Prostate gland (tissue), 2 donors: Measurements from ENCODE around the gene ANGEL2. TPM values are rescaled to one million over a fixed set of nuclear protein-coding genes. Genes with fewer than 3 reads are reported as not detected.

ENCODE experiments used
- DNase-seq: peaks from one replicate; pipeline ENCODE4 v3.0.0-alpha.2; 2019; ENCODE audit warnings: low spot score
- H3K27ac ChIP-seq, 2 donors: fragments of 200-600 bp; sonication (generic); 2 replicates each; pipeline ENCODE4 v1.5.1; 2017 to 2019
- H3K27me3 ChIP-seq: fragments of 200-600 bp; sonication (generic); replicated peaks from 2 replicates; pipeline ENCODE4 v1.5.1; 2019; ENCODE audit not compliant: insufficient read depth
- H3K36me3 ChIP-seq, 2 donors: fragments of 200-600 bp; sonication (generic); 1 replicate in 1 of 2; 2 replicates in 1 of 2; pipeline versions ENCODE4 v1.5.1 to v1.8.1; 2017 to 2019
- H3K4me1 ChIP-seq: fragments of 200-600 bp; sonication (generic); replicated peaks from 2 replicates; pipeline ENCODE4 v1.5.1; 2019
- H3K4me3 ChIP-seq, 2 donors: fragments of 200-600 bp; sonication (generic); 2 replicates each; pipeline ENCODE4 v1.5.1; 2017 to 2019
- H3K9me3 ChIP-seq: fragments of 200-600 bp; sonication (generic); 2 replicates; pipeline ENCODE4 v1.5.1; 2017
- CTCF ChIP-seq, 4 experiments: fragments of 200-600 bp in 2 of 4; fragments of 450-650 bp in 2 of 4; sonication (generic) in 2 of 4; IDR thresholded peaks; 1 replicate in 3 of 4; 2 replicates in 1 of 4; pipeline ENCODE4 v1.5.1; 2016 to 2019; ENCODE audit warnings: antibody characterized with exemption in 4 of 4, mild to moderate bottlenecking in 2 of 4, moderate library complexity in 2 of 4
- POLR2A ChIP-seq: fragments of 450-650 bp; IDR thresholded peaks from one replicate; pipeline ENCODE4 v1.6.1; 2016; ENCODE audit warnings: antibody characterized with exemption, mild to moderate bottlenecking
- POLR2AphosphoS5 ChIP-seq: sonication (generic); formaldehyde crosslinking; IDR thresholded peaks from one replicate; pipeline ENCODE4 v1.6.1; 2017; ENCODE audit warnings: antibody characterized with exemption
- WGBS: methylation state at CpG from one replicate; pipeline ENCODE4 v1.1.5; 2018; 5-methylcytosine and 5-hydroxymethylcytosine counted together
- intact Hi-C: fragments of 100-400 bp; cut with DNase I; formaldehyde crosslinking; loops from one replicate; pipeline ENCODE4 v1.14.2; 2022
- total RNA-seq, 2 donors: library from RNA; depleted of rRNA; stranded (reverse); fragments of >200 nt; gene quantifications; one replicate each; pipeline ENCODE4 v1.1.0, GENCODE V29; 2016

Gene ANGEL2
- total RNA-seq, 2 donors from 2014 or later: 54.0 to 57.3 TPM

GRCh38 chr1:213055767-213056166, 40.1 kb upstream of the ANGEL2 start:
- WGBS: 81% methylated on average over 3 of the region's 3 CpGs
- DNase-seq: no peak
- no peaks in the 10 kb centered on the region for H3K36me3 ChIP-seq
- no peak overlapping the region for H3K4me3 ChIP-seq
- no peak for TF ChIP-seq CTCF (IDR thresholded peaks at IDR 0.05)
- TF ChIP-seq POLR2A: no peak
- no peak for TF ChIP-seq POLR2AphosphoS5
- intact Hi-C loops: no loop called here
- no peak overlapping the region for H3K27ac ChIP-seq
- no peaks in the 10 kb centered on the region for H3K27me3 ChIP-seq
- no peaks in the 10 kb centered on the region for H3K4me1 ChIP-seq
- no peaks in the 10 kb centered on the region for H3K9me3 ChIP-seq

- H3K4me3 ChIP-seq: no peak overlapping the region
- no peaks in the 10 kb centered on the region for H3K4me1 ChIP-seq
- no peaks in the 10 kb centered on the region for H3K9me3 ChIP-seq
- no peak overlapping the region for H3K27ac ChIP-seq
- intact Hi-C loops: no loop called here
- TF ChIP-seq POLR2A: no peak
- no peaks in the 10 kb centered on the region for H3K36me3 ChIP-seq
- no peak for DNase-seq
- no peaks in the 10 kb centered on the region for H3K27me3 ChIP-seq
These were observed 39.3 kb upstream of the ANGEL2 start for GRCh38 chr1:213054733-213055591.

GRCh38 chr1:213054142-213054541, 38.5 kb upstream of the ANGEL2 start:
- no peaks in the 10 kb centered on the region for H3K4me1 ChIP-seq
- DNase-seq: no peak
- no peak overlapping the region for H3K4me3 ChIP-seq
- 81% methylated on average over 2 of the region's 2 CpGs for WGBS
- no peaks in the 10 kb centered on the region for H3K27me3 ChIP-seq
- no peaks in the 10 kb centered on the region for H3K36me3 ChIP-seq
- TF ChIP-seq POLR2A: no peak
- TF ChIP-seq POLR2AphosphoS5: no peak
- intact Hi-C loops: no loop called here
- H3K27ac ChIP-seq: no peak overlapping the region
- no peaks in the 10 kb centered on the region for H3K9me3 ChIP-seq

GRCh38 chr1:213053455-213053854, 37.8 kb upstream of the ANGEL2 start:
- Histone ChIP-seq H3K4me3 (no peak overlapping the region), H3K27me3 (no peaks in the 10 kb centered on the region), H3K9me3 (no peaks in the 10 kb centered on the region), H3K27ac (no peak overlapping the region), H3K36me3 (no peaks in the 10 kb centered on the region), H3K4me1 (no peaks in the 10 kb centered on the region)
- no peak for TF ChIP-seq POLR2AphosphoS5
- no peak for TF ChIP-seq CTCF (IDR thresholded peaks at IDR 0.05)
- no peak for TF ChIP-seq POLR2A
- intact Hi-C loops: no loop called here
- no peak for DNase-seq

DNA sequence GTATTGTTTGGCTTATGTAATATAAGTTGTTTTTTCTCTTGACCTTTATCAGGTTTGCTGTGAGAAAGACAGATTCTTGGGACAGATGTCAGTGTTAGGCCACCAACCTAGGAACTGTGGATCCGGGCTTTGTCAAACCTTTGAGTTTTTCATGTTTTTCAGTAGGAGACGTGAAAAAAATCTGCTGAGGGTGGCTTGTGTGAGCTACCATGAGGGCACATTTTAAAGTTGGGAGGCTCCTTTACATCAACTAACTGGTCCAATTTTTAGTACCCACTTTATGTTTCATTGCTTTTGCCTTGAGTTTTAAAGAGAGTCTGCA, 36.2 kb upstream of the ANGEL2 start:
- no peaks in the 10 kb centered on the region for H3K4me1 ChIP-seq
- 38% methylated on average over 2 of the region's 2 CpGs for WGBS
- H3K36me3 ChIP-seq: no peaks in the 10 kb centered on the region
- DNase-seq: no peak
- intact Hi-C loops: no loop called here
- TF ChIP-seq POLR2AphosphoS5 (no peak), POLR2A (no peak), CTCF (IDR thresholded peaks at IDR 0.05) (no peak)
- no peaks in the 10 kb centered on the region for H3K27me3 ChIP-seq
- no peaks in the 10 kb centered on the region for H3K9me3 ChIP-seq
- peak overlapping the region; percentile 75 to 83 for H3K4me3 ChIP-seq
- H3K27ac ChIP-seq: no peak overlapping the region
